HepG2 (cell line): ENCODE results near the gene PEX14. TPM values are rescaled to one million over a fixed set of nuclear protein-coding genes. Genes with fewer than 3 reads are reported as not detected.

Source experiments
- ATRX ChIP-seq: sonication (generic); formaldehyde crosslinking; IDR thresholded peaks from 2 replicates; pipeline ENCODE4 v1.4.0; 2020; ENCODE audit warnings: missing genetic modification reagents, borderline replicate concordance
- DMAP1 ChIP-seq: IDR thresholded peaks from 2 replicates; pipeline ENCODE4 v1.6.1; 2016
- EHMT2 ChIP-seq: fragments of 200-600 bp; sonication (generic); IDR thresholded peaks from 2 replicates; pipeline ENCODE4 v1.7.0; 2017; ENCODE audit warnings: antibody characterized with exemption, low read depth, low read length, borderline replicate concordance
- GLI4 ChIP-seq: sonication (generic); formaldehyde crosslinking; IDR thresholded peaks from 2 replicates; pipeline ENCODE4 v1.5.1; 2020; ENCODE audit warnings: missing genetic modification reagents, mild to moderate bottlenecking, moderate library complexity, borderline replicate concordance
- GZF1 ChIP-seq: sonication (generic); formaldehyde crosslinking; IDR thresholded peaks from 2 replicates; pipeline ENCODE4 v1.5.1; 2020; ENCODE audit warnings: mild to moderate bottlenecking, missing genetic modification reagents
- ISL2 ChIP-seq: sonication (generic); formaldehyde crosslinking; IDR thresholded peaks from 2 replicates; pipeline ENCODE4 v1.5.0; 2020; ENCODE audit warnings: missing genetic modification reagents
- KLF13 ChIP-seq: sonication (generic); formaldehyde crosslinking; IDR thresholded peaks from 2 replicates; pipeline ENCODE4 v1.4.0; 2020; ENCODE audit warnings: mild to moderate bottlenecking, missing genetic modification reagents
- MAX ChIP-seq: IDR thresholded peaks from 2 replicates; pipeline ENCODE4 v1.6.1; 2012; ENCODE audit warnings: inconsistent platforms
- MEIS1 ChIP-seq: sonication (generic); formaldehyde crosslinking; IDR thresholded peaks from 2 replicates; pipeline ENCODE4 v1.9.0; 2021; ENCODE audit warnings: mild to moderate bottlenecking, missing genetic modification reagents, moderate library complexity, borderline replicate concordance
- MEIS2 ChIP-seq: sonication (generic); formaldehyde crosslinking; IDR thresholded peaks from 2 replicates; pipeline ENCODE4 v1.9.0; 2021; ENCODE audit warnings: mild to moderate bottlenecking, missing genetic modification reagents
- MTF1 ChIP-seq: sonication (generic); formaldehyde crosslinking; IDR thresholded peaks from 2 replicates; pipeline ENCODE4 v1.5.0; 2020; ENCODE audit warnings: missing genetic modification reagents
- NCOR1 ChIP-seq: fragments of 200-600 bp; sonication (generic); IDR thresholded peaks from 2 replicates; pipeline ENCODE4 v1.7.0; 2017; ENCODE audit warnings: antibody characterized with exemption, low read length, borderline replicate concordance
- PTBP1 ChIP-seq: fragments of 200-400 bp; formaldehyde crosslinking; IDR thresholded peaks from 2 replicates; pipeline ENCODE4 v1.6.1; 2018; ENCODE audit warnings: low read length, low read depth; ENCODE audit not compliant: poor library complexity, severe bottlenecking
- SAFB2 ChIP-seq: sonication (generic); formaldehyde crosslinking; IDR thresholded peaks from 2 replicates; pipeline ENCODE4 v1.5.1; 2020; ENCODE audit warnings: missing genetic modification reagents, low read depth, mild to moderate bottlenecking, borderline replicate concordance
- TEAD3 ChIP-seq: optimal IDR thresholded peaks from 2 replicates; pipeline ENCODE3; 2016; ENCODE audit warnings: borderline replicate concordance
- ZBTB3 ChIP-seq: sonication (generic); formaldehyde crosslinking; IDR thresholded peaks from 2 replicates; pipeline ENCODE4 v1.4.0; 2020; ENCODE audit warnings: low read depth, mild to moderate bottlenecking, moderate library complexity, missing genetic modification reagents, borderline replicate concordance
- ZBTB8A ChIP-seq: sonication (generic); formaldehyde crosslinking; IDR thresholded peaks from 2 replicates; pipeline ENCODE4 v1.4.0; 2020; ENCODE audit warnings: mild to moderate bottlenecking, low read depth, missing genetic modification reagents, borderline replicate concordance
- ZNF136 ChIP-seq: sonication (generic); formaldehyde crosslinking; IDR thresholded peaks from 2 replicates; pipeline ENCODE4 v1.8.1; 2022; ENCODE audit warnings: low read depth, mild to moderate bottlenecking, moderate library complexity, missing genetic modification reagents
- ZNF260 ChIP-seq: sonication (generic); formaldehyde crosslinking; IDR thresholded peaks from 2 replicates; pipeline ENCODE4 v1.4.0; 2020; ENCODE audit warnings: missing genetic modification reagents, low read depth, mild to moderate bottlenecking, borderline replicate concordance
- ZNF33B ChIP-seq: sonication (generic); formaldehyde crosslinking; IDR thresholded peaks from 2 replicates; pipeline ENCODE4 v1.5.1; 2020; ENCODE audit warnings: mild to moderate bottlenecking, missing genetic modification reagents
- ZNF496 ChIP-seq: sonication (generic); formaldehyde crosslinking; IDR thresholded peaks from 2 replicates; pipeline ENCODE4 v1.8.1; 2023; ENCODE audit warnings: mild to moderate bottlenecking, moderate library complexity, missing genetic modification reagents; ENCODE audit not compliant: insufficient replicate concordance
- ZNF773 ChIP-seq: sonication (generic); formaldehyde crosslinking; IDR thresholded peaks from 2 replicates; pipeline ENCODE4 v1.4.0; 2020; ENCODE audit warnings: missing genetic modification reagents, borderline replicate concordance
- ZSCAN12 ChIP-seq: sonication (generic); formaldehyde crosslinking; IDR thresholded peaks from 2 replicates; pipeline ENCODE4 v1.9.0; 2021; ENCODE audit warnings: mild to moderate bottlenecking, missing genetic modification reagents
- polyA plus RNA-seq, 8 experiments: library from polyadenylated mRNA; depleted of rRNA in 3 of 8; stranded (reverse) in 7 of 8; unstranded in 1 of 8; fragments of >200 nt; fragmentation: Illumina TruSeq in 4 of 8; extraction: Trizol in 4 of 8; gene quantifications; 2 replicates each; pipeline versions ENCODE4 v1.2.1 to v1.2.3, GENCODE V29; 2011 to 2016; ENCODE audit warnings: low read depth in 4 of 8, missing spikeins in 1 of 8, mixed read lengths in 1 of 8; ENCODE audit not compliant: insufficient read depth in 1 of 8
- total RNA-seq, 5 experiments: library from RNA; depleted of rRNA; stranded (reverse); fragments of >200 nt; fragmentation: Illumina TruSeq; extraction: Trizol; gene quantifications; 2 replicates each; pipeline ENCODE4 v1.2.3, GENCODE V29; 2016; ENCODE audit warnings: low read depth in 1 of 5
- TF ChIP-seq, protein P1 (sequence below): sonication (generic); formaldehyde crosslinking; IDR thresholded peaks from 2 replicates; pipeline ENCODE4 v1.5.0; 2020; ENCODE audit warnings: missing genetic modification reagents, mild to moderate bottlenecking, borderline replicate concordance
- TF ChIP-seq, protein P2 (sequence below): sonication (generic); formaldehyde crosslinking; IDR thresholded peaks from 2 replicates; pipeline ENCODE4 v1.5.1; 2020; ENCODE audit warnings: mild to moderate bottlenecking, missing genetic modification reagents, moderate library complexity

Gene PEX14
- total and polyA plus RNA-seq, 2 of the 13 experiments (the other 11 are each of a cell fraction or from before 2014, with no cell fraction given) = 6.5 to 9.9 TPM

- TF ChIP-seq SAFB2 (CRISPR knock-in tag) (no peak), ATRX (CRISPR knock-in tag) (no peak), ZBTB8A (CRISPR knock-in tag) (no peak), ZNF496 (CRISPR knock-in tag) (no peak), GLI4 (no peak), ZNF136 (CRISPR knock-in tag) (no peak), MTF1 (CRISPR knock-in tag) (no peak), ZNF260 (CRISPR knock-in tag) (no peak), NCOR1 (no peak), ZNF33B (no peak), ZNF773 (no peak), GZF1 (CRISPR knock-in tag) (0 out of 2 replicates have a peak, but pooled peaks have one; percentile 10), TEAD3 (peak; percentile 15), PTBP1 (no peak), ZSCAN12 (CRISPR knock-in tag) (0 out of 2 replicates have a peak, but pooled peaks have one; percentile 38), ZBTB3 (CRISPR knock-in tag) (no peak), MAX (peak; percentile 54; the same call in 1 of the 2 replicates), KLF13 (CRISPR knock-in tag) (no peak), MEIS2 (CRISPR knock-in tag) (0 out of 2 replicates have a peak, but pooled peaks have one; percentile 43), EHMT2 (no peak), MEIS1 (CRISPR knock-in tag) (no peak), ISL2 (peak; percentile 82), DMAP1 (CRISPR knock-in tag) (peak; percentile 61; the same call in 1 of the 2 replicates)
- TF ChIP-seq, protein P1, sequence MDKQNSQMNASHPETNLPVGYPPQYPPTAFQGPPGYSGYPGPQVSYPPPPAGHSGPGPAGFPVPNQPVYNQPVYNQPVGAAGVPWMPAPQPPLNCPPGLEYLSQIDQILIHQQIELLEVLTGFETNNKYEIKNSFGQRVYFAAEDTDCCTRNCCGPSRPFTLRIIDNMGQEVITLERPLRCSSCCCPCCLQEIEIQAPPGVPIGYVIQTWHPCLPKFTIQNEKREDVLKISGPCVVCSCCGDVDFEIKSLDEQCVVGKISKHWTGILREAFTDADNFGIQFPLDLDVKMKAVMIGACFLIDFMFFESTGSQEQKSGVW (CRISPR knock-in tag) = no peak
- TF ChIP-seq, protein P2, sequence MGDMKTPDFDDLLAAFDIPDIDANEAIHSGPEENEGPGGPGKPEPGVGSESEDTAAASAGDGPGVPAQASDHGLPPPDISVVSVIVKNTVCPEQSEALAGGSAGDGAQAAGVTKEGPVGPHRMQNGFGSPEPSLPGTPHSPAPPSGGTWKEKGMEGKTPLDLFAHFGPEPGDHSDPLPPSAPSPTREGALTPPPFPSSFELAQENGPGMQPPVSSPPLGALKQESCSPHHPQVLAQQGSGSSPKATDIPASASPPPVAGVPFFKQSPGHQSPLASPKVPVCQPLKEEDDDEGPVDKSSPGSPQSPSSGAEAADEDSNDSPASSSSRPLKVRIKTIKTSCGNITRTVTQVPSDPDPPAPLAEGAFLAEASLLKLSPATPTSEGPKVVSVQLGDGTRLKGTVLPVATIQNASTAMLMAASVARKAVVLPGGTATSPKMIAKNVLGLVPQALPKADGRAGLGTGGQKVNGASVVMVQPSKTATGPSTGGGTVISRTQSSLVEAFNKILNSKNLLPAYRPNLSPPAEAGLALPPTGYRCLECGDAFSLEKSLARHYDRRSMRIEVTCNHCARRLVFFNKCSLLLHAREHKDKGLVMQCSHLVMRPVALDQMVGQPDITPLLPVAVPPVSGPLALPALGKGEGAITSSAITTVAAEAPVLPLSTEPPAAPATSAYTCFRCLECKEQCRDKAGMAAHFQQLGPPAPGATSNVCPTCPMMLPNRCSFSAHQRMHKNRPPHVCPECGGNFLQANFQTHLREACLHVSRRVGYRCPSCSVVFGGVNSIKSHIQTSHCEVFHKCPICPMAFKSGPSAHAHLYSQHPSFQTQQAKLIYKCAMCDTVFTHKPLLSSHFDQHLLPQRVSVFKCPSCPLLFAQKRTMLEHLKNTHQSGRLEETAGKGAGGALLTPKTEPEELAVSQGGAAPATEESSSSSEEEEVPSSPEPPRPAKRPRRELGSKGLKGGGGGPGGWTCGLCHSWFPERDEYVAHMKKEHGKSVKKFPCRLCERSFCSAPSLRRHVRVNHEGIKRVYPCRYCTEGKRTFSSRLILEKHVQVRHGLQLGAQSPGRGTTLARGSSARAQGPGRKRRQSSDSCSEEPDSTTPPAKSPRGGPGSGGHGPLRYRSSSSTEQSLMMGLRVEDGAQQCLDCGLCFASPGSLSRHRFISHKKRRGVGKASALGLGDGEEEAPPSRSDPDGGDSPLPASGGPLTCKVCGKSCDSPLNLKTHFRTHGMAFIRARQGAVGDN (CRISPR knock-in tag) = peak; percentile 77
Observed at GRCh38 chr1:10474613-10475507, at the start of gene PEX14 (continued).
